RWPE2 (cell line): ENCODE results near the gene NEB.

ENCODE experiments used
- ATAC-seq: fragments of 200-7000 bp; cut with Tn5 transposase; 3 replicates; pipeline ENCODE4 v1.9.1; 2021; ENCODE audit warnings: low read depth
- DNase-seq: peaks from one replicate; pipeline ENCODE4 v3.0.0-alpha.2; 2020; ENCODE audit warnings: low spot score
- H3K27ac ChIP-seq: fragments of 450-650 bp; 2 replicates; pipeline ENCODE4 v1.5.1; 2017; ENCODE audit warnings: mild to moderate bottlenecking; ENCODE audit not compliant: poor library complexity, severe bottlenecking
- H3K27me3 ChIP-seq: fragments of 250-450 bp; sonication (Bioruptor Pico); 2 replicates; pipeline ENCODE4 v1.5.1; 2021; ENCODE audit warnings: mild to moderate bottlenecking, moderate library complexity; ENCODE audit not compliant: insufficient read depth, poor library complexity, severe bottlenecking
- H3K36me3 ChIP-seq: fragments of 250-450 bp; sonication (Bioruptor Pico); 2 replicates; pipeline ENCODE4 v1.5.1; 2020; ENCODE audit warnings: low read depth, mild to moderate bottlenecking, moderate library complexity
- H3K4me1 ChIP-seq: fragments of 250-450 bp; sonication (Bioruptor Pico); 2 replicates; pipeline ENCODE4 v1.5.1; 2021; ENCODE audit warnings: mild to moderate bottlenecking, moderate library complexity; ENCODE audit not compliant: insufficient read depth, poor library complexity, severe bottlenecking
- H3K4me3 ChIP-seq: fragments of 250-450 bp; sonication (Bioruptor Pico); 2 replicates; pipeline ENCODE4 v1.5.1; 2021; ENCODE audit warnings: mild to moderate bottlenecking, moderate library complexity; ENCODE audit not compliant: severe bottlenecking
- H3K9me3 ChIP-seq: fragments of 250-450 bp; sonication (Bioruptor Pico); 2 replicates; pipeline ENCODE4 v1.5.1; 2021; ENCODE audit warnings: mild to moderate bottlenecking, moderate library complexity; ENCODE audit not compliant: severe bottlenecking
- CTCF ChIP-seq: fragments of 450-650 bp; IDR thresholded peaks from one replicate; pipeline ENCODE4 v1.5.1; 2017; ENCODE audit warnings: mild to moderate bottlenecking, moderate library complexity; ENCODE audit not compliant: poor library complexity, severe bottlenecking

Gene NEB

GRCh38 chr2:151774506-151774905 lies 40.2 kb upstream of the NEB start:
- Histone ChIP-seq H3K27ac (no peak overlapping the region), H3K4me1 (peaks cover 8% of the 10 kb centered on the region), H3K4me3 (no peak overlapping the region), H3K36me3 (no peaks in the 10 kb centered on the region), H3K27me3 (no peaks in the 10 kb centered on the region), H3K9me3 (no peaks in the 10 kb centered on the region)
- DNase-seq (no peak), ATAC-seq (peak; percentile 80)
- no peak for TF ChIP-seq CTCF

GRCh38 chr2:151771599-151772358 lies 37.5 kb upstream of the NEB start:
- Histone ChIP-seq H3K4me3 (no peak overlapping the region), H3K27me3 (no peaks in the 10 kb centered on the region), H3K4me1 (peaks cover 8% of the 10 kb centered on the region), H3K9me3 (no peaks in the 10 kb centered on the region), H3K27ac (no peak overlapping the region), H3K36me3 (no peaks in the 10 kb centered on the region)
- DNase-seq (no peak), ATAC-seq (no peak)
- no peak for TF ChIP-seq CTCF

- Histone ChIP-seq H3K9me3 (no peaks in the 10 kb centered on the region), H3K4me1 (peaks cover 8% of the 10 kb centered on the region), H3K4me3 (no peak overlapping the region), H3K27me3 (no peaks in the 10 kb centered on the region), H3K36me3 (no peaks in the 10 kb centered on the region), H3K27ac (no peak overlapping the region)
- no peak for TF ChIP-seq CTCF
- ATAC-seq (no peak), DNase-seq (no peak)
These were observed 36.7 kb upstream of the NEB start for GRCh38 chr2:151770995-151771394.

- peaks cover 6% of the 10 kb centered on the region for H3K4me1 ChIP-seq
- H3K27me3 ChIP-seq, result no peaks in the 10 kb centered on the region
- TF ChIP-seq CTCF, result no peak
- ATAC-seq (no peak), DNase-seq (no peak)
- H3K36me3 ChIP-seq, result no peaks in the 10 kb centered on the region
- no peak overlapping the region for H3K27ac ChIP-seq
- no peaks in the 10 kb centered on the region for H3K9me3 ChIP-seq
- no peak overlapping the region for H3K4me3 ChIP-seq
These were observed 35.3 kb upstream of the NEB start for GRCh38 chr2:151769606-151770005.

GRCh38 chr2:151767536-151767935 lies 33.3 kb upstream of the NEB start:
- H3K4me1 ChIP-seq, result no peaks in the 10 kb centered on the region
- no peaks in the 10 kb centered on the region for H3K9me3 ChIP-seq
- no peak overlapping the region for H3K27ac ChIP-seq
- no peak overlapping the region for H3K4me3 ChIP-seq
- ATAC-seq (no peak), DNase-seq (no peak)
- no peak for TF ChIP-seq CTCF
- no peaks in the 10 kb centered on the region for H3K27me3 ChIP-seq
- H3K36me3 ChIP-seq, result no peaks in the 10 kb centered on the region
